Vagina (tissue), 2 donors: ENCODE data around the gene DHX34. TPM values are rescaled to one million over a fixed set of nuclear protein-coding genes. Genes with fewer than 3 reads are reported as not detected.

Experiments used
- DNase-seq, 2 donors: peaks; one replicate each; pipeline ENCODE4 v3.0.0-alpha.2; 2017; ENCODE audit errors: extremely low spot score in 2 of 2
- H3K27ac ChIP-seq: fragments of 200-600 bp; sonication (generic); one replicate; pipeline ENCODE4 v1.5.1; 2019
- H3K27me3 ChIP-seq: fragments of 200-600 bp; sonication (generic); one replicate; pipeline ENCODE4 v1.5.1; 2019
- H3K36me3 ChIP-seq, 2 donors: fragments of 200-600 bp; sonication (generic); one replicate each; pipeline ENCODE4 v1.5.1; 2017 to 2019
- H3K4me1 ChIP-seq: fragments of 200-600 bp; sonication (generic); one replicate; pipeline ENCODE4 v1.5.1; 2019
- H3K4me3 ChIP-seq, 2 donors: fragments of 200-600 bp; sonication (generic); 1 replicate in 1 of 2; 2 replicates in 1 of 2; pipeline ENCODE4 v1.5.1; 2016 to 2019
- H3K9me3 ChIP-seq: fragments of 200-600 bp; sonication (generic); one replicate; pipeline ENCODE4 v1.5.1; 2019
- POLR2A ChIP-seq, 2 donors: fragments of 450-650 bp; IDR thresholded peaks; one replicate each; pipeline ENCODE4 v1.6.1; 2017; ENCODE audit warnings: antibody characterized with exemption in 2 of 2, mild to moderate bottlenecking in 2 of 2, moderate library complexity in 2 of 2
- POLR2AphosphoS5 ChIP-seq, 2 donors: sonication (generic); formaldehyde crosslinking; IDR thresholded peaks; one replicate each; pipeline ENCODE4 v1.9.0; 2017; ENCODE audit warnings: antibody characterized with exemption in 2 of 2, mild to moderate bottlenecking in 2 of 2, low read depth in 1 of 2; ENCODE audit not compliant: insufficient read depth in 1 of 2
- intact Hi-C: fragments of 100-400 bp; cut with DNase I; formaldehyde crosslinking; loops from one replicate; pipeline ENCODE4 v1.15.1; 2023
- total RNA-seq: library from RNA; depleted of rRNA; stranded (reverse); fragments of >200 nt; gene quantifications from one replicate; pipeline ENCODE4 v1.2.3, GENCODE V29; 2016
- TF ChIP-seq, protein P1 (sequence below), 3 experiments: fragments of 450-650 bp in 2 of 3; fragments of 200-600 bp in 1 of 3; sonication (generic) in 1 of 3; IDR thresholded peaks; one replicate each; pipeline ENCODE4 v1.5.1; 2017 to 2019; ENCODE audit warnings: antibody characterized with exemption in 3 of 3, mild to moderate bottlenecking in 2 of 3, moderate library complexity in 2 of 3

DHX34 gene
- total RNA-seq, 1 donor from 2014 or later, result 15.2 TPM

DNA sequence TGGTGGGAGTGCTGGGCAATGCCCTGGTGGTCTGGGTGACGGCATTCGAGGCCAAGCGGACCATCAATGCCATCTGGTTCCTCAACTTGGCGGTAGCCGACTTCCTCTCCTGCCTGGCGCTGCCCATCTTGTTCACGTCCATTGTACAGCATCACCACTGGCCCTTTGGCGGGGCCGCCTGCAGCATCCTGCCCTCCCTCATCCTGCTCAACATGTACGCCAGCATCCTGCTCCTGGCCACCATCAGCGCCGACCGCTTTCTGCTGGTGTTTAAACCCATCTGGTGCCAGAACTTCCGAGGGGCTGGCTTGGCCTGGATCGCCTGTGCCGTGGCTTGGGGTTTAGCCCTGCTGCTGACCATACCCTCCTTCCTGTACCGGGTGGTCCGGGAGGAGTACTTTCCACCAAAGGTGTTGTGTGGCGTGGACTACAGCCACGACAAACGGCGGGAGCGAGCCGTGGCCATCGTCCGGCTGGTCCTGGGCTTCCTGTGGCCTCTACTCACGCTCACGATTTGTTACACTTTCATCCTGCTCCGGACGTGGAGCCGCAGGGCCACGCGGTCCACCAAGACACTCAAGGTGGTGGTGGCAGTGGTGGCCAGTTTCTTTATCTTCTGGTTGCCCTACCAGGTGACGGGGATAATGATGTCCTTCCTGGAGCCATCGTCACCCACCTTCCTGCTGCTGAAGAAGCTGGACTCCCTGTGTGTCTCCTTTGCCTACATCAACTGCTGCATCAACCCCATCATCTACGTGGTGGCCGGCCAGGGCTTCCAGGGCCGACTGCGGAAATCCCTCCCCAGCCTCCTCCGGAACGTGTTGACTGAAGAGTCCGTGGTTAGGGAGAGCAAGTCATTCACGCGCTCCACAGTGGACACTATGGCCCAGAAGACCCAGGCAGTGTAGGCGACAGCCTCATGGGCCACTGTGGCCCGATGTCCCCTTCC is 28.9 kb upstream of the DHX34 start:
- H3K27me3 ChIP-seq, result no peaks in the 10 kb centered on the region
- intact Hi-C loops, result no loop called here
- H3K4me3 ChIP-seq, result no peak overlapping the region
- no peaks in the 10 kb centered on the region for H3K36me3 ChIP-seq
- DNase-seq, result no peak
- H3K4me1 ChIP-seq, result no peaks in the 10 kb centered on the region
- H3K9me3 ChIP-seq, result no peaks in the 10 kb centered on the region
- no peak overlapping the region for H3K27ac ChIP-seq
- TF ChIP-seq, protein P1, sequence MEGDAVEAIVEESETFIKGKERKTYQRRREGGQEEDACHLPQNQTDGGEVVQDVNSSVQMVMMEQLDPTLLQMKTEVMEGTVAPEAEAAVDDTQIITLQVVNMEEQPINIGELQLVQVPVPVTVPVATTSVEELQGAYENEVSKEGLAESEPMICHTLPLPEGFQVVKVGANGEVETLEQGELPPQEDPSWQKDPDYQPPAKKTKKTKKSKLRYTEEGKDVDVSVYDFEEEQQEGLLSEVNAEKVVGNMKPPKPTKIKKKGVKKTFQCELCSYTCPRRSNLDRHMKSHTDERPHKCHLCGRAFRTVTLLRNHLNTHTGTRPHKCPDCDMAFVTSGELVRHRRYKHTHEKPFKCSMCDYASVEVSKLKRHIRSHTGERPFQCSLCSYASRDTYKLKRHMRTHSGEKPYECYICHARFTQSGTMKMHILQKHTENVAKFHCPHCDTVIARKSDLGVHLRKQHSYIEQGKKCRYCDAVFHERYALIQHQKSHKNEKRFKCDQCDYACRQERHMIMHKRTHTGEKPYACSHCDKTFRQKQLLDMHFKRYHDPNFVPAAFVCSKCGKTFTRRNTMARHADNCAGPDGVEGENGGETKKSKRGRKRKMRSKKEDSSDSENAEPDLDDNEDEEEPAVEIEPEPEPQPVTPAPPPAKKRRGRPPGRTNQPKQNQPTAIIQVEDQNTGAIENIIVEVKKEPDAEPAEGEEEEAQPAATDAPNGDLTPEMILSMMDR (IDR thresholded peaks at IDR 0.05), result no peak
- TF ChIP-seq POLR2AphosphoS5 (IDR thresholded peaks at IDR 0.05; ENCODE audit: insufficient read depth in 1 of 2, low read depth in 1 of 2) (no peak), POLR2A (IDR thresholded peaks at IDR 0.05) (no peak)

DNA sequence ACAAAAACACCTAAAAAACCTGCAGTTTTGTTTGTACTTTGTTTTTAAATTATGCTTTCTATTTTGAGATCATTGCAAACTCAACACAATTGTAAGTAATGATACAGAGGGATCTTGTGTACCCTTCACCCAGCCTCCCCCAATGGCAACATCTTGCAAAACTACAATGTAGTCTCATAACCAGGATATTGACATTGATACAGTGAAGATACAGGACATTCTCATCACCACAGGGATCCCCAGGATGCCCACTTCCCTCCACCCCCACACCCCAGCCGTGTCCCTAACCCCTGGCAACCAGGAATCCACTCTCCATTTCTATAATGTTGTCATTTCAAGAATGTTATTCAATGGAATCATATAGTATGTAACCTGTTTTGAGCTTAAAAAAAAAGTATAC is 27.5 kb upstream of the DHX34 start:
- Histone ChIP-seq H3K27ac (no peak overlapping the region), H3K4me1 (no peaks in the 10 kb centered on the region), H3K9me3 (no peaks in the 10 kb centered on the region), H3K4me3 (no peak overlapping the region), H3K36me3 (no peaks in the 10 kb centered on the region), H3K27me3 (no peaks in the 10 kb centered on the region)
- intact Hi-C loops, result no loop called here
- no peak for DNase-seq
- no peak for TF ChIP-seq POLR2A (IDR thresholded peaks at IDR 0.05)

DNA sequence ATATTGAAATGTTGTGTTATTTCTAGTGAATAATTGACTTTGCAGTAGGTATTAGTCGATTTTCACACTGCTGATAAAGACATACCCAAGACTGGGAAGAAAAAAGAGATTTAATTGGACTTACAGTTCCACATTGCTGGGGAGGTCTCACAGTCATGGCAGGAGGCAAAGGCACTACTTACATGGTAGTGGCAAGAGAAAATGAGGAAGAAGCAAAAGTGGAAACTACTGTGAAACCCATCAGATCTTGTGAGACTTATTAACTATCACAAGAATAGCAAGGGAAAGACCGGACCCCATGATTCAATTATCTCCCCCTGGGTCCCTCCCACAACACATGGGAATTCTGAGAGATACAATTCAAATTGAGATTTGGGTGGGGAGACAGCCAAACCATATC is 27.1 kb upstream of the DHX34 start:
- intact Hi-C loops, result no loop called here
- Histone ChIP-seq H3K27ac (no peak overlapping the region), H3K36me3 (no peaks in the 10 kb centered on the region), H3K27me3 (no peaks in the 10 kb centered on the region), H3K4me1 (no peaks in the 10 kb centered on the region), H3K9me3 (no peaks in the 10 kb centered on the region), H3K4me3 (no peak overlapping the region)
- no peak for DNase-seq
- TF ChIP-seq, protein P1 (IDR thresholded peaks at IDR 0.05), result no peak
- TF ChIP-seq POLR2A (IDR thresholded peaks at IDR 0.05) (no peak), POLR2AphosphoS5 (IDR thresholded peaks at IDR 0.05; ENCODE audit: insufficient read depth in 1 of 2, low read depth in 1 of 2) (no peak)

DNA sequence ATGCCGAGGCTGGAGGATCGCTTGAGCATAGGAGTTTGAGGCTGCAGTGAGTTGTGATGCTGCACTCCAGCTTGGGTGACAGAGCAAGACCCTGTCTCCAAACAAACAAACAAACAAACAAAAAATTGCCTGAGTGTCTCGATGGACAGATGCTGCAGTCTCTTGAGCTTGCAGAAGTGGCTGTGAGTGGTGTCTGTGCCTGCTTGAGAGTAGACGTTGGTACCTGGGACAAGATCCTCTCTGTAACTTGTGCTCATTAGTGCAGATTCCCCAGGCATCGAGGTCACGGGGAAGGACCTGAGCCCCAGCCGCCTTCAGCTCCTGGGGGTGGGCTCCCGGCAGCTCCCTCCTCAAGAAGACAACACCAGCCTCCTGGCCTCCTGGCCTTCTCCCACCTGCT is 25.7 kb upstream of the DHX34 start:
- Histone ChIP-seq H3K36me3 (no peaks in the 10 kb centered on the region), H3K9me3 (no peaks in the 10 kb centered on the region), H3K27ac (no peak overlapping the region), H3K4me1 (no peaks in the 10 kb centered on the region), H3K4me3 (no peak overlapping the region), H3K27me3 (no peaks in the 10 kb centered on the region)
- intact Hi-C loops, result no loop called here
- DNase-seq, result no peak
- TF ChIP-seq POLR2A (IDR thresholded peaks at IDR 0.05) (no peak), POLR2AphosphoS5 (IDR thresholded peaks at IDR 0.05; ENCODE audit: insufficient read depth in 1 of 2, low read depth in 1 of 2) (no peak)
- TF ChIP-seq, protein P1 (IDR thresholded peaks at IDR 0.05), result no peak

DNA sequence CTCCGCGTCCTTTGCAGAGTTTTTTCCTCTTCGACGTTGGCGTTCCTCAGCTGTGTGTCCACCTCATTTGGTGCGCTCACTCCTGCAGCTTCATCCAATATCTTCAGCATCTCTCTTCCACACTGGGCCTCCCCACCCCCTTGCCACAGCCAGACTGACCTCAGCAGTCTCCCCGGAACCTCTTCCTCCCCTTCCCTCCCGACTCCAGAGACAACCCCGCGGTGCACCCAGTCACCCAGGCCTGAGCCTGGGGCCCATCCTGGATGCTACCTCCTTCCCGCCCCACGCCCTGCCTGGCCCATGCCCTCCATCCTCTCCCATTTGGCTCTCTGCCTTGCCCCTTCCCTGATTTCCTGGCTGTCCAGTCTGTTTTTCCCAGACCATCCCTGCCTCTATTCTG is 25.2 kb upstream of the DHX34 start:
- Histone ChIP-seq H3K9me3 (no peaks in the 10 kb centered on the region), H3K4me3 (no peak overlapping the region), H3K4me1 (no peaks in the 10 kb centered on the region), H3K36me3 (no peaks in the 10 kb centered on the region), H3K27me3 (no peaks in the 10 kb centered on the region), H3K27ac (no peak overlapping the region)
- no peak for DNase-seq
- intact Hi-C loops, result no loop called here
- TF ChIP-seq, protein P1 (IDR thresholded peaks at IDR 0.05), result no peak
- TF ChIP-seq POLR2A (IDR thresholded peaks at IDR 0.05), result no peak
- TF ChIP-seq POLR2AphosphoS5 (IDR thresholded peaks at IDR 0.05; ENCODE audit: insufficient read depth in 1 of 2, low read depth in 1 of 2), result no peak
